H9 (cell line): ENCODE data around the gene TTBK1. TPM values are rescaled to one million over a fixed set of nuclear protein-coding genes. Genes with fewer than 3 reads are reported as not detected.
A peak's percentile ranks its signal among the peaks of the same experiment; 100 is the strongest.

ENCODE experiments used
- DNase-seq: peaks from one replicate; pipeline ENCODE4 v3.0.0-alpha.2; 2017
- H2AFZ ChIP-seq: one replicate; pipeline ENCODE4 v1.6.1; 2013; ENCODE audit warnings: mild to moderate bottlenecking, low read length, control low read depth, moderate library complexity
- H2AK5ac ChIP-seq: 2 replicates; pipeline ENCODE4 v1.6.1; 2013; ENCODE audit warnings: low read length, control low read depth, mixed read lengths; ENCODE audit not compliant: insufficient read length
- H2BK120ac ChIP-seq: one replicate; pipeline ENCODE4 v1.6.1; 2013; ENCODE audit warnings: low read depth, mild to moderate bottlenecking, low read length, control low read depth, inconsistent platforms; ENCODE audit not compliant: poor library complexity, severe bottlenecking
- H2BK12ac ChIP-seq: 2 replicates; pipeline ENCODE4 v1.6.1; 2013; ENCODE audit warnings: low read length, control low read depth, mixed read lengths, low read depth; ENCODE audit not compliant: insufficient read length
- H2BK15ac ChIP-seq: 2 replicates; pipeline ENCODE4 v1.6.1; 2013; ENCODE audit warnings: low read depth, low read length, control low read depth
- H2BK20ac ChIP-seq: one replicate; pipeline ENCODE4 v1.6.1; 2013; ENCODE audit warnings: low read depth, mild to moderate bottlenecking, low read length, control low read depth, inconsistent platforms; ENCODE audit not compliant: poor library complexity, severe bottlenecking
- H2BK5ac ChIP-seq: 2 replicates; pipeline ENCODE4 v1.6.1; 2013; ENCODE audit warnings: low read length, control low read depth, mixed read lengths; ENCODE audit not compliant: insufficient read length
- H3K14ac ChIP-seq: 2 replicates; pipeline ENCODE4 v1.6.1; 2013; ENCODE audit warnings: low read length, control low read depth; ENCODE audit not compliant: insufficient read depth
- H3K18ac ChIP-seq: 2 replicates; pipeline ENCODE4 v1.6.1; 2013; ENCODE audit warnings: low read depth, mild to moderate bottlenecking, mixed read lengths, low read length, control low read depth; ENCODE audit not compliant: insufficient read length
- H3K23ac ChIP-seq: 2 replicates; pipeline ENCODE4 v1.6.1; 2013; ENCODE audit warnings: low read length, control low read depth, mixed read lengths, low read depth; ENCODE audit not compliant: insufficient read length
- H3K23me2 ChIP-seq: 2 replicates; pipeline ENCODE4 v1.6.1; 2013; ENCODE audit warnings: low read depth, mild to moderate bottlenecking, mixed read lengths, low read length, control low read depth; ENCODE audit not compliant: insufficient read length, poor library complexity, severe bottlenecking
- H3K27ac ChIP-seq: 2 replicates; pipeline ENCODE4 v1.5.1; 2013; ENCODE audit warnings: low read length, control low read depth, mixed read lengths, low read depth; ENCODE audit not compliant: insufficient read length
- H3K27me3 ChIP-seq: 2 replicates; pipeline ENCODE4 v1.6.1; 2013; ENCODE audit warnings: low read length, control low read depth, inconsistent platforms; ENCODE audit not compliant: insufficient read depth
- H3K4ac ChIP-seq: 2 replicates; pipeline ENCODE4 v1.6.1; 2013; ENCODE audit warnings: low read depth, mild to moderate bottlenecking, control low read depth, inconsistent platforms, low read length, moderate library complexity
- H3K4me1 ChIP-seq: 2 replicates; pipeline ENCODE4 v1.6.1; 2013; ENCODE audit warnings: low read length, control low read depth, inconsistent platforms; ENCODE audit not compliant: insufficient read depth
- H3K4me2 ChIP-seq: 2 replicates; pipeline ENCODE4 v1.6.1; 2013; ENCODE audit warnings: low read length, control low read depth, mixed read lengths; ENCODE audit not compliant: insufficient read length, insufficient read depth
- H3K56ac ChIP-seq: 2 replicates; pipeline ENCODE4 v1.6.1; 2013; ENCODE audit warnings: low read depth, mild to moderate bottlenecking, mixed read lengths, low read length, control low read depth; ENCODE audit not compliant: insufficient read length
- H3K79me1 ChIP-seq: 2 replicates; pipeline ENCODE4 v1.6.1; 2013; ENCODE audit warnings: low read depth, mild to moderate bottlenecking, moderate library complexity, low read length, control low read depth, inconsistent platforms; ENCODE audit not compliant: insufficient read depth, poor library complexity, severe bottlenecking
- H3K79me2 ChIP-seq: 2 replicates; pipeline ENCODE4 v1.6.1; 2013; ENCODE audit warnings: low read length, control low read depth, inconsistent platforms; ENCODE audit not compliant: insufficient read depth
- H3K9ac ChIP-seq: 2 replicates; pipeline ENCODE4 v1.6.1; 2013; ENCODE audit warnings: low read length, control low read depth, mixed read lengths; ENCODE audit not compliant: insufficient read length; ENCODE audit errors: extremely low read depth
- H3K9me3 ChIP-seq: one replicate; pipeline ENCODE4 v1.6.1; 2013; ENCODE audit warnings: low read depth, low read length, inconsistent platforms; ENCODE audit not compliant: control insufficient read depth
- H3T11ph ChIP-seq: one replicate; pipeline ENCODE4 v1.6.1; 2013; ENCODE audit warnings: mild to moderate bottlenecking, low read length, control low read depth, inconsistent platforms
- H4K20me1 ChIP-seq: one replicate; pipeline ENCODE4 v1.6.1; 2013; ENCODE audit not compliant: control insufficient read depth, insufficient read length, insufficient read depth
- H4K5ac ChIP-seq: 2 replicates; pipeline ENCODE4 v1.6.1; 2013; ENCODE audit warnings: low read depth, mild to moderate bottlenecking, mixed read lengths, low read length, control low read depth; ENCODE audit not compliant: insufficient read length
- H4K8ac ChIP-seq: replicated peaks from 2 replicates; pipeline ENCODE4 v1.6.1; 2013; ENCODE audit warnings: low read length, control low read depth, mixed read lengths, low read depth; ENCODE audit not compliant: insufficient read length
- H4K91ac ChIP-seq: 2 replicates; pipeline ENCODE4 v1.6.1; 2013; ENCODE audit warnings: low read depth, mild to moderate bottlenecking, moderate library complexity, mixed read lengths, low read length, control low read depth; ENCODE audit not compliant: insufficient read length
- H3K27ac Mint-ChIP-seq, 3 experiments: 2 replicates in 2 of 3; 3 replicates in 1 of 3; pipeline ENCODE4 v1.8.0; 2020 to 2021; ENCODE audit warnings: mixed read lengths in 3 of 3, mild to moderate bottlenecking in 1 of 3, moderate library complexity in 1 of 3
- H3K27me3 Mint-ChIP-seq: 2 replicates; pipeline ENCODE4 v1.8.0; 2021; ENCODE audit warnings: low read depth, mild to moderate bottlenecking, moderate library complexity, mixed read lengths
- H3K36me3 Mint-ChIP-seq, 3 experiments: 2 replicates in 2 of 3; 3 replicates in 1 of 3; pipeline ENCODE4 v1.8.0; 2020 to 2021; ENCODE audit warnings: low read depth in 3 of 3, mixed read lengths in 3 of 3; ENCODE audit not compliant: insufficient read depth in 1 of 3
- H3K4me1 Mint-ChIP-seq, 2 experiments: 2 replicates each; pipeline ENCODE4 v1.8.0; 2020; ENCODE audit warnings: mixed read lengths in 2 of 2
- H3K4me3 Mint-ChIP-seq, 2 experiments: 2 replicates in 1 of 2; 3 replicates in 1 of 2; pipeline ENCODE4 v1.8.0; 2020 to 2021; ENCODE audit warnings: mild to moderate bottlenecking in 2 of 2, mixed read lengths in 2 of 2, moderate library complexity in 1 of 2
- H3K9me3 Mint-ChIP-seq, 2 experiments: 2 replicates in 1 of 2; 3 replicates in 1 of 2; pipeline ENCODE4 v1.8.0; 2020; ENCODE audit warnings: mild to moderate bottlenecking in 2 of 2, mixed read lengths in 2 of 2, moderate library complexity in 1 of 2
- CTCF ChIP-seq: fragments of 200-600 bp; sonication (generic); conservative IDR thresholded peaks from 3 replicates; pipeline ENCODE4 v1.8.0; 2021; ENCODE audit warnings: antibody characterized with exemption, mild to moderate bottlenecking
- WGBS: extraction: QIAGEN DNeasy Blood & Tissue Kit; methylation state at CpG from one replicate; pipeline ENCODE4 v1.1.7; 2013; ENCODE audit warnings: missing lambda C conversion rate, low lambda C conversion rate, mixed read lengths; ENCODE audit not compliant: insufficient read length; ENCODE audit errors: extremely low coverage; 5-methylcytosine and 5-hydroxymethylcytosine counted together
- total RNA-seq: library from RNA; stranded (reverse); gene quantifications from 2 replicates; pipeline ENCODE4 v1.2.1, GENCODE V29; 2021

Gene TTBK1
- total RNA-seq, 1 experiment from 2014 or later: 1.6 TPM

- no peak overlapping the region for H3K56ac ChIP-seq
- no peak overlapping the region for H3K9ac ChIP-seq
- H3K9me3 Mint-ChIP-seq: no peaks in the 10 kb centered on the region
- no peak overlapping the region for H2BK5ac ChIP-seq
- H3K4me1 Mint-ChIP-seq: peaks cover 5 to 14% of the 10 kb centered on the region in 2 experiments
- H3K4me2 ChIP-seq: no peak overlapping the region
- H3K4me1 ChIP-seq: no peaks in the 10 kb centered on the region; the same call in 1 of the 2 replicates
- H3K14ac ChIP-seq: no peak overlapping the region; the same call in 1 of the 2 replicates
- no peaks in the 10 kb centered on the region for H3K79me2 ChIP-seq
- H3K27me3 Mint-ChIP-seq: peaks cover 2% of the 10 kb centered on the region; the same call in 1 of the 2 replicates
- no peak overlapping the region for H2AK5ac ChIP-seq
- no peak overlapping the region for H2AFZ ChIP-seq
- no peak overlapping the region for H3K4ac ChIP-seq
- no peak overlapping the region for H2BK120ac ChIP-seq
- no peak overlapping the region for H4K5ac ChIP-seq
- H4K20me1 ChIP-seq: no peaks in the 10 kb centered on the region
- H3K4me3 Mint-ChIP-seq: no peak overlapping the region
- H3K23me2 ChIP-seq: no peaks in the 10 kb centered on the region
- no peak for TF ChIP-seq CTCF
- H4K91ac ChIP-seq: no peak overlapping the region
- no peak overlapping the region for H2BK15ac ChIP-seq
- no peaks in the 10 kb centered on the region for H3K79me1 ChIP-seq
- H3K9me3 ChIP-seq: no peaks in the 10 kb centered on the region
- H4K8ac ChIP-seq: no peak overlapping the region
- no CpG with 5 or more reads among the region's 16 CpGs for WGBS
- no peak overlapping the region for H3K18ac ChIP-seq
- H3K36me3 Mint-ChIP-seq: peaks cover 6 to 25% (median 8%) of the 10 kb centered on the region in 3 experiments
- H3K27ac ChIP-seq: no peak overlapping the region
- no peak for DNase-seq
- H3T11ph ChIP-seq: no peak overlapping the region
- peak overlapping the region in 1 of 3 experiments; percentile 72; a peak in 2 of 7 replicates for H3K27ac Mint-ChIP-seq
- no peak overlapping the region for H2BK12ac ChIP-seq
- H2BK20ac ChIP-seq: no peak overlapping the region
- H3K23ac ChIP-seq: no peak overlapping the region
- H3K27me3 ChIP-seq: no peaks in the 10 kb centered on the region
Observed at GRCh38 chr6:43220439-43220951, 22.8 kb upstream of the TTBK1 start.
